KMS-11 (cell line): ENCODE results near the gene RND1.

Experiments used
- H2AFZ ChIP-seq: fragments of 200-600 bp; sonication (generic); 2 replicates; pipeline ENCODE4 v1.6.1; 2016; ENCODE audit warnings: antibody characterized with exemption, mixed run types, low read depth
- H3K27ac ChIP-seq: fragments of 200-600 bp; sonication (generic); 2 replicates; pipeline ENCODE4 v1.6.1; 2016; ENCODE audit warnings: mild to moderate bottlenecking, mixed run types
- H3K27me3 ChIP-seq: fragments of 200-600 bp; sonication (generic); 2 replicates; pipeline ENCODE4 v1.6.1; 2017; ENCODE audit warnings: mild to moderate bottlenecking, low read depth, mixed run types, moderate library complexity; ENCODE audit not compliant: insufficient read depth
- H3K36me3 ChIP-seq: fragments of 200-600 bp; sonication (generic); 2 replicates; pipeline ENCODE4 v1.6.1; 2017; ENCODE audit warnings: mild to moderate bottlenecking, mixed run types; ENCODE audit not compliant: insufficient read depth
- H3K4me1 ChIP-seq: fragments of 200-600 bp; sonication (generic); 2 replicates; pipeline ENCODE4 v1.6.1; 2016; ENCODE audit warnings: mild to moderate bottlenecking, low read depth, mixed run types; ENCODE audit not compliant: poor library complexity, severe bottlenecking
- H3K4me2 ChIP-seq: fragments of 200-600 bp; sonication (generic); 2 replicates; pipeline ENCODE4 v1.7.0; 2016; ENCODE audit warnings: mild to moderate bottlenecking, mixed run types
- H3K4me3 ChIP-seq: fragments of 200-600 bp; sonication (generic); IDR thresholded peaks from 2 replicates; pipeline ENCODE4 v1.6.1; 2017; ENCODE audit warnings: low read depth, low read length, mixed read lengths; ENCODE audit not compliant: insufficient read depth
- H3K79me2 ChIP-seq: fragments of 200-600 bp; sonication (generic); 2 replicates; pipeline ENCODE4 v1.6.1; 2016; ENCODE audit warnings: low read depth, mixed run types; ENCODE audit not compliant: insufficient read depth
- H3K9ac ChIP-seq: fragments of 200-600 bp; sonication (generic); 2 replicates; pipeline ENCODE4 v1.6.1; 2016; ENCODE audit warnings: mild to moderate bottlenecking, mixed run types
- H4K20me1 ChIP-seq: fragments of 200-600 bp; sonication (generic); 2 replicates; pipeline ENCODE4 v1.6.1; 2016; ENCODE audit warnings: mild to moderate bottlenecking, mixed run types; ENCODE audit not compliant: insufficient read depth
- CTCF ChIP-seq: fragments of 200-600 bp; sonication (generic); conservative IDR thresholded peaks from 2 replicates; pipeline ENCODE4 v1.6.1; 2017; ENCODE audit warnings: low read depth, mild to moderate bottlenecking, antibody characterized with exemption, low read length, moderate library complexity, mixed read lengths

The RND1 gene

GRCh38 chr12:48816143-48816854, 49.4 kb downstream of the RND1 start:
- Histone ChIP-seq H3K36me3 (no peaks in the 10 kb centered on the region), H3K9ac (peak overlapping the region; percentile 73; the same call in 1 of the 2 replicates), H3K27me3 (no peaks in the 10 kb centered on the region), H2AFZ (peak overlapping the region; percentile 100; the same call in 1 of the 2 replicates), H3K4me3 (no peak overlapping the region), H3K27ac (no peak overlapping the region), H3K4me1 (peaks cover 24% of the 10 kb centered on the region), H3K4me2 (peak overlapping the region; percentile 99), H4K20me1 (no peaks in the 10 kb centered on the region), H3K79me2 (no peaks in the 10 kb centered on the region)
- TF ChIP-seq CTCF, result no peak

- peak overlapping the region; percentile 99 for H3K4me2 ChIP-seq
- H3K4me1 ChIP-seq, result peaks cover 24% of the 10 kb centered on the region
- H3K9ac ChIP-seq, result peak overlapping the region; percentile 73
- no peaks in the 10 kb centered on the region for H4K20me1 ChIP-seq
- H3K4me3 ChIP-seq, result no peak overlapping the region
- H3K27ac ChIP-seq, result peak overlapping the region; percentile 66
- H3K79me2 ChIP-seq, result no peaks in the 10 kb centered on the region
- no peak for TF ChIP-seq CTCF
- peak overlapping the region; percentile 100 for H2AFZ ChIP-seq
- H3K36me3 ChIP-seq, result no peaks in the 10 kb centered on the region
- no peaks in the 10 kb centered on the region for H3K27me3 ChIP-seq
These were observed 50.3 kb downstream of the RND1 start for GRCh38 chr12:48815126-48816110.

DNA sequence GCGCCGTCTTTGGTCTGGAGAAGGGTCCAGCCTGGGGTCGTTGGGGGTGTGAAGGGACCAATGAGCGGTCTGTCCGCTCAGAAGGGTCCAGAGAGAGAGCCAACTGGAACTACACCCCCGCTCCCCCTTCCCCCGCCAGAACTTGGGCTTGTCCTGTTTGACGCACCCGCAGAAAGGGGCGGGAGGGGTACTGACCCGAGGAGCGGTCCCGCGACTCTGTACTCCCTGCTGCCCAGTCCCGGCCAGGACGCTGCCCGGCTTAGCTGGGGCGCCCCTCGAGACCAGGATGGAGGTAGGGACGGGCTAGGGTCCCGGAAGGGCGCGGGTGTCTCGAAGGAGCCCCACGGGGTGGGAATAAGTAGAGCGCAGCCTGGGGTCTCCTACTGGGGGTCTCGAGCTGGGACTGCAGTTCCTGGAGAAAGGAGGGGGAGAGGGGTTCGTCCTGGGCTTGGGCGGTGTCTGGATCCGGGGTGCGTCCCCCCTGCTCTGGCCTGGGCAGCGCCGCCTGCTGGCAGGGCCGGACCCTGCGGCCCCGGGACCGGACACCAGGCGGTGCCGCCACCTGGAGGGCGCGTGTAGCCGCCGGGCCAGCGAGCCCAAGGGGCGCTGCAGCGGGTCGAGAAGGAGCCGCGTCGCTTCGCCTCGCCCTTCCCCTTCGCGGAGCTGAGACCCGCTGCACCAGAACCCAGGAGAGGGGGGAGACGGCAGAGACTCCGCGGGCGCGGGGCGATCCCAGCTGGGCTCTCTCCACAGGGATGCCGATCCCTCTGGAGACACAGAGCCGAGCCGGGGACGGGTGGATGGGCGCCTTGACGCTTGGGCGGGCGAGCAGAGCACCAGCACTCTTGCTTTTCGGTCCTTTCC, 51.2 kb downstream of the RND1 start:
- H4K20me1 ChIP-seq, result no peaks in the 10 kb centered on the region
- H3K4me1 ChIP-seq, result peaks cover 24% of the 10 kb centered on the region
- H3K79me2 ChIP-seq, result no peaks in the 10 kb centered on the region
- H2AFZ ChIP-seq, result peak overlapping the region; percentile 100
- TF ChIP-seq CTCF, result peak; percentile 85
- no peaks in the 10 kb centered on the region for H3K36me3 ChIP-seq
- peak overlapping the region; percentile 99 for H3K4me2 ChIP-seq
- no peaks in the 10 kb centered on the region for H3K27me3 ChIP-seq
- H3K9ac ChIP-seq, result peak overlapping the region; percentile 73
- H3K27ac ChIP-seq, result peak overlapping the region; percentile 66
- no peak overlapping the region for H3K4me3 ChIP-seq
